Trophoblast cell (in vitro differentiated cells and primary cell): Measurements from ENCODE around the gene GRIN2C.

Source experiments
- DNase-seq, 2 donors: peaks; one replicate each; pipeline ENCODE4 v3.0.0-alpha.2; 2016
- H2AFZ ChIP-seq: 2 replicates; pipeline ENCODE4 v1.6.1; 2013; ENCODE audit warnings: low read length, moderate library complexity, mild to moderate bottlenecking; ENCODE audit not compliant: insufficient read depth, poor library complexity
- H2AK5ac ChIP-seq: 2 replicates; pipeline ENCODE4 v1.6.1; 2013; ENCODE audit warnings: mild to moderate bottlenecking, low read length
- H2BK120ac ChIP-seq: 2 replicates; pipeline ENCODE4 v1.6.1; 2013; ENCODE audit warnings: low read length, mild to moderate bottlenecking, moderate library complexity; ENCODE audit not compliant: insufficient read depth, poor library complexity
- H2BK12ac ChIP-seq: 2 replicates; pipeline ENCODE4 v1.6.1; 2013; ENCODE audit warnings: mild to moderate bottlenecking, low read length, moderate library complexity
- H2BK5ac ChIP-seq: 2 replicates; pipeline ENCODE4 v1.6.1; 2013; ENCODE audit warnings: low read length, low read depth, moderate library complexity, mild to moderate bottlenecking; ENCODE audit not compliant: poor library complexity
- H3K14ac ChIP-seq: 2 replicates; pipeline ENCODE4 v1.6.1; 2013; ENCODE audit warnings: mild to moderate bottlenecking, low read length
- H3K18ac ChIP-seq: 2 replicates; pipeline ENCODE4 v1.6.1; 2013; ENCODE audit warnings: mild to moderate bottlenecking, low read length
- H3K23ac ChIP-seq: 2 replicates; pipeline ENCODE4 v1.6.1; 2013; ENCODE audit warnings: low read length
- H3K27ac ChIP-seq: 2 replicates; pipeline ENCODE4 v1.5.1; 2013; ENCODE audit warnings: low read depth, mild to moderate bottlenecking, inconsistent platforms, low read length, moderate library complexity
- H3K27me3 ChIP-seq: 2 replicates; pipeline ENCODE4 v1.6.1; 2013; ENCODE audit warnings: inconsistent platforms, mild to moderate bottlenecking, low read length, moderate library complexity; ENCODE audit not compliant: insufficient read depth
- H3K36me3 ChIP-seq, 2 experiments: 1 replicate in 1 of 2; 2 replicates in 1 of 2; pipeline ENCODE4 v1.6.1; 2013; ENCODE audit warnings: low read length in 2 of 2, mild to moderate bottlenecking in 2 of 2, moderate library complexity in 1 of 2; ENCODE audit not compliant: insufficient read depth in 2 of 2, control insufficient read depth in 1 of 2
- H3K4ac ChIP-seq: 2 replicates; pipeline ENCODE4 v1.6.1; 2013; ENCODE audit warnings: low read depth, mild to moderate bottlenecking, low read length, moderate library complexity
- H3K4me1 ChIP-seq, 2 experiments: 1 replicate in 1 of 2; 2 replicates in 1 of 2; pipeline ENCODE4 v1.6.1; 2013; ENCODE audit warnings: low read length in 2 of 2, mild to moderate bottlenecking in 2 of 2, moderate library complexity in 1 of 2; ENCODE audit not compliant: insufficient read depth in 2 of 2, control insufficient read depth in 1 of 2
- H3K4me2 ChIP-seq: 2 replicates; pipeline ENCODE4 v1.6.1; 2013; ENCODE audit warnings: inconsistent platforms, mild to moderate bottlenecking, low read length, moderate library complexity
- H3K4me3 ChIP-seq: 2 replicates; pipeline ENCODE4 v1.5.1; 2013; ENCODE audit warnings: mild to moderate bottlenecking, low read depth, low read length, inconsistent platforms
- H3K79me1 ChIP-seq: one replicate; pipeline ENCODE4 v1.6.1; 2013; ENCODE audit warnings: low read length
- H3K79me2 ChIP-seq: 2 replicates; pipeline ENCODE4 v1.6.1; 2013; ENCODE audit warnings: low read length, mild to moderate bottlenecking; ENCODE audit not compliant: control insufficient read depth, insufficient read depth, poor library complexity
- H3K9ac ChIP-seq: 2 replicates; pipeline ENCODE4 v1.6.1; 2013; ENCODE audit warnings: mild to moderate bottlenecking, low read length
- H3K9me3 ChIP-seq: 2 replicates; pipeline ENCODE4 v1.6.1; 2013; ENCODE audit warnings: low read depth, mild to moderate bottlenecking, control low read depth, inconsistent platforms, low read length; ENCODE audit not compliant: insufficient read depth
- H4K12ac ChIP-seq: 2 replicates; pipeline ENCODE4 v1.6.1; 2013; ENCODE audit warnings: low read depth, mild to moderate bottlenecking, low read length, moderate library complexity
- H4K8ac ChIP-seq: 2 replicates; pipeline ENCODE4 v1.6.1; 2013; ENCODE audit warnings: low read depth, mild to moderate bottlenecking, low read length, moderate library complexity
- H4K91ac ChIP-seq: one replicate; pipeline ENCODE4 v1.6.1; 2013; ENCODE audit warnings: low read depth, mild to moderate bottlenecking, low read length, moderate library complexity
- WGBS: extraction: QIAGEN DNeasy Blood & Tissue Kit; methylation state at CpG from one replicate; pipeline ENCODE4 v1.1.7; 2013; ENCODE audit warnings: missing lambda C conversion rate; ENCODE audit not compliant: insufficient read length, insufficient coverage; ENCODE audit errors: extremely low coverage; 5-methylcytosine and 5-hydroxymethylcytosine counted together

Gene GRIN2C

GRCh38 chr17:74843352-74843627 is 16.4 kb downstream of the GRIN2C start:
- Histone ChIP-seq H3K36me3 (peaks cover 0 to 6% of the 10 kb centered on the region in 2 experiments), H3K79me2 (no peaks in the 10 kb centered on the region), H3K9ac (no peak overlapping the region), H3K79me1 (no peaks in the 10 kb centered on the region), H3K18ac (no peak overlapping the region), H2AFZ (no peak overlapping the region), H3K4me1 (peaks cover 0 to 6% of the 10 kb centered on the region in 2 experiments), H2AK5ac (no peak overlapping the region), H3K9me3 (no peaks in the 10 kb centered on the region), H3K4me2 (no peak overlapping the region), H4K91ac (no peak overlapping the region), H3K14ac (no peak overlapping the region), H3K27me3 (peaks cover 15% of the 10 kb centered on the region), H3K4ac (no peak overlapping the region), H2BK12ac (no peak overlapping the region), H2BK120ac (no peak overlapping the region), H3K4me3 (no peak overlapping the region), H3K23ac (no peak overlapping the region), H3K27ac (no peak overlapping the region), H4K8ac (no peak overlapping the region), H4K12ac (no peak overlapping the region), H2BK5ac (no peak overlapping the region)
- DNase-seq, result no peak
- no CpG with 5 or more reads among the region's 26 CpGs for WGBS

DNA sequence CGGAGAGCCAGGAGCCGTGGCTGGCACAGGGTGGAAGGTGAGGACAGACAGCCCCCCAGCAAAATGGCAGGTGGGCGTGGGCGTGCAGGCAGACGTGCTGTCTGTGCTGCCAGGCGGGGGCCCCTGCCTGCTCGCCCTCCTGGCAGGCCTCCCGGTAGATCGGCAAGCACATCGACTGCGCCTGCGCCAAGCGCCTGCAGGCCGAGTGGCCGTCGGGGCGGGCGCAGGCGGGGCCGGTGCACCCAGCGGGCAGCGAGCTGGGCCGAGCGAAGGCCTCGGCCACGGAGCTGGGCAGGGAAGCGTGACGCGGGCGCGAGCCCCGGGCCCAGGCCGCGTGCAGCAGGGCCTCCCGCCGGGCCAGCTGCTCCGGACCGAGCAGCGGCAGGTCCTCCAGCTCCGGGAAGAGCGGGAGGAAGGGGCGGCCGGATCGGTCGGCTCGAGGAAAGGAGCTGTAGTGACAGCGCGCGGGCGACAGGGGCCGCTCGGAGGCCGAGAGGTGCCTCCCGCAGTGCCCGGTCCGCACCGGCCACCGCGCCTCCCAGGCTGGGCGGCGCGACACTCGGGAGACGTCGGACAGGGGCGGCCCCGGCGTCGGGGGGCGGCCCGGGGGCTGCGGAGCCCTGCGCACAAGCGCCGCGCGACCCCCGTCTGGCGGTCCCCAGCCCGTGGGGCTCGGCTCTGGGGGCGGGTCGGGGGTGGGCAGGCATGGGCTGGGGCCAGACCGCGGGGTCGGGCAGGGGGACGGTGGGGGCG is 16.9 kb downstream of the GRIN2C start:
- H4K12ac ChIP-seq, result no peak overlapping the region
- no peak overlapping the region for H2AK5ac ChIP-seq
- no peak overlapping the region for H2AFZ ChIP-seq
- H3K4me1 ChIP-seq, result peaks cover 0 to 6% of the 10 kb centered on the region in 2 experiments
- peak; percentile 19 to 55 for DNase-seq
- no peak overlapping the region for H4K91ac ChIP-seq
- no peak overlapping the region for H2BK12ac ChIP-seq
- no peak overlapping the region for H3K27ac ChIP-seq
- no peaks in the 10 kb centered on the region for H3K79me1 ChIP-seq
- H3K36me3 ChIP-seq, result peaks cover 0 to 6% of the 10 kb centered on the region in 2 experiments
- no peak overlapping the region for H3K18ac ChIP-seq
- no peak overlapping the region for H2BK120ac ChIP-seq
- H3K9me3 ChIP-seq, result no peaks in the 10 kb centered on the region
- H3K79me2 ChIP-seq, result no peaks in the 10 kb centered on the region
- no peak overlapping the region for H2BK5ac ChIP-seq
- no peak overlapping the region for H3K4ac ChIP-seq
- no peak overlapping the region for H3K14ac ChIP-seq
- peak overlapping the region; percentile 66 for H3K4me3 ChIP-seq
- H4K8ac ChIP-seq, result no peak overlapping the region
- WGBS, result no CpG with 5 or more reads among the region's 88 CpGs
- H3K4me2 ChIP-seq, result peak overlapping the region; percentile 83
- H3K23ac ChIP-seq, result no peak overlapping the region
- peaks cover 15% of the 10 kb centered on the region for H3K27me3 ChIP-seq
- no peak overlapping the region for H3K9ac ChIP-seq

DNA sequence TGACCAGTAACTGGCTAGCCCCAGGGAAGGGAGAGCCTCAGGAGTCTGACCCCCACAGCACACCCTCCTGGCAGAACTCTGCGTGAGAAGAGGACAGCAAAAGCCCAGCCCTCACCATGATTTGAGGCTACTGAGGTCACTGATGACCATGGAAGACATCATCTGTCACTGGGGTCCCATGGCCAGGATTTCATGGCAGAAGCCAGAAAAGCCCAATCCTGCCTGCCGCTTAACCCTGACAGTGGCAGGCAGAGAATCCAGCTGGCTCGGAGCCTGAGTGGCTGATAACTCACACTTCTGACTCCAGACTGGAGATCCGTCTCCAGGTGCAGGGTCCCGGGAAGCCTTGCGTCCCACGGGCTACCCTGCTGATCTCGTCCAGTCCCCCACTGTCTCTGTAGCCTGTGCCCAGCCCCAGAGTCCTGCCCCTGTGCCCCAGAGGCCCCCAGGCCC is 17.5 kb downstream of the GRIN2C start:
- H2BK120ac ChIP-seq, result no peak overlapping the region
- no peak overlapping the region for H3K4me3 ChIP-seq
- peaks cover 0 to 6% of the 10 kb centered on the region in 2 experiments for H3K4me1 ChIP-seq
- H4K8ac ChIP-seq, result no peak overlapping the region
- H4K12ac ChIP-seq, result no peak overlapping the region
- no peak overlapping the region for H2AFZ ChIP-seq
- no peak overlapping the region for H3K18ac ChIP-seq
- H3K27ac ChIP-seq, result no peak overlapping the region
- H3K9ac ChIP-seq, result no peak overlapping the region
- H3K4me2 ChIP-seq, result peak overlapping the region; percentile 83
- H3K23ac ChIP-seq, result no peak overlapping the region
- no peak for DNase-seq
- no CpG with 5 or more reads among the region's 8 CpGs for WGBS
- no peaks in the 10 kb centered on the region for H3K79me1 ChIP-seq
- no peak overlapping the region for H2BK5ac ChIP-seq
- no peak overlapping the region for H3K4ac ChIP-seq
- H3K14ac ChIP-seq, result no peak overlapping the region
- H3K27me3 ChIP-seq, result peaks cover 15% of the 10 kb centered on the region
- H3K36me3 ChIP-seq, result peaks cover 0 to 6% of the 10 kb centered on the region in 2 experiments
- no peak overlapping the region for H2BK12ac ChIP-seq
- no peaks in the 10 kb centered on the region for H3K79me2 ChIP-seq
- no peak overlapping the region for H4K91ac ChIP-seq
- no peaks in the 10 kb centered on the region for H3K9me3 ChIP-seq
- H2AK5ac ChIP-seq, result no peak overlapping the region

DNA sequence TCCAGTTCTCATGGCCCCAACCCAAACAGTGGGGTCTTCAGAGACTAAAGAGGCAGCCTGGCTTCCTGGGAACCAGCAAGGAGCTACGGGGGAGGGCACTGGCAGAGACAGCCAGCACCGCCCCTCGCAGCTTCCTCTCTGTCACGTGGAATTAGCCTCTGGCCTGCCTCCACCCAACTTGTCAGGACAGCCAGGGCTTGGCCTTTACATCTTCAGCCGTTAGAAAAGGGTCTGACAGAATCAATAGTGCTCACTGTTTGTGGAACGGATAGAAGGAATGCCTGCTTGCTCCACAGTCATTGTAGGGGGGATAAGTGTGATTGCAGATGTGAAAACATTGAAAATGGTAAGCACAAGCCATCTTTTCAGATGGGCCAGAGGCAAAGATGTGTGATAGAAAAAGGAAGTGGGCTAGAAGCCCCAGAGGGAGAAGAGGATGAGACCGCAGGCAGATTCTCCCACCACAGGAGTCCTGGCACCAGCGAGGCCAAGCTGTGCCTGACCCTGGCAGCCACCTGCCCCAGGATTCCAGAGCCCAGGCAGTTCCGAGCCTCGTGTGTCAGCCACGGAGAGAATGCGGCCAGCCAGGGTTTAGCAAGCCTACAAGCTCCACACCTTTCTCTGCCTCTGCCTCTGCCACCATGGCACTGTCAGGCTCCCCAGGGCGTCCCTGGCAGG is 18.6 kb downstream of the GRIN2C start:
- H3K9ac ChIP-seq, result no peak overlapping the region
- no peak overlapping the region for H3K23ac ChIP-seq
- WGBS, result no CpG with 5 or more reads among the region's 13 CpGs
- no peak overlapping the region for H2AK5ac ChIP-seq
- no peak overlapping the region for H3K4me3 ChIP-seq
- H2BK120ac ChIP-seq, result no peak overlapping the region
- no peak overlapping the region for H4K8ac ChIP-seq
- H3K18ac ChIP-seq, result no peak overlapping the region
- H3K4me2 ChIP-seq, result no peak overlapping the region
- H3K27me3 ChIP-seq, result peaks cover 15% of the 10 kb centered on the region
- peak in 1 of 2 donors; percentile 5 for DNase-seq
- no peak overlapping the region for H2BK12ac ChIP-seq
- no peaks in the 10 kb centered on the region for H3K9me3 ChIP-seq
- peaks cover 0 to 6% of the 10 kb centered on the region in 2 experiments for H3K4me1 ChIP-seq
- peaks cover 8 to 16% of the 10 kb centered on the region in 2 experiments for H3K36me3 ChIP-seq
- H3K27ac ChIP-seq, result no peak overlapping the region
- H2BK5ac ChIP-seq, result no peak overlapping the region
- H3K79me2 ChIP-seq, result no peaks in the 10 kb centered on the region
- no peak overlapping the region for H3K4ac ChIP-seq
- no peak overlapping the region for H3K14ac ChIP-seq
- H3K79me1 ChIP-seq, result no peaks in the 10 kb centered on the region
- no peak overlapping the region for H4K12ac ChIP-seq
- H2AFZ ChIP-seq, result no peak overlapping the region
- H4K91ac ChIP-seq, result no peak overlapping the region
